NCI-H524 (cell line): ENCODE data around the gene SMYD3.
"Not testable (repeated sequence)": the region's sequence is repeated elsewhere in the genome, so short reads cannot be mapped to it uniquely, and the experiment has no call there.

Experiments used
- DNase-seq, 2 experiments: peaks; one replicate each; lab custom pipeline; 2025; lab: John Stamatoyannopoulos, UW

SMYD3 gene

GRCh38 chr1:246416261-246416660 is 90.8 kb downstream of the SMYD3 start:
- no peak for DNase-seq

GRCh38 chr1:246415028-246415427 is 92.1 kb downstream of the SMYD3 start:
- DNase-seq = no peak

GRCh38 chr1:246413430-246413829 is 93.6 kb downstream of the SMYD3 start:
- no peak for DNase-seq

- peak; percentile 69 to 90 for DNase-seq
Measured at GRCh38 chr1:246404078-246404477, 103.0 kb downstream of the SMYD3 start.

GRCh38 chr1:246398126-246398813 is 108.8 kb downstream of the SMYD3 start:
- no peak for DNase-seq

- DNase-seq = no peak
Measured at GRCh38 chr1:246397046-246397445, 110.0 kb downstream of the SMYD3 start.

- no peak for DNase-seq
Measured at GRCh38 chr1:246396322-246396721, 110.8 kb downstream of the SMYD3 start.

- DNase-seq = no peak
Measured at GRCh38 chr1:246394121-246394520, 113.0 kb downstream of the SMYD3 start.

GRCh38 chr1:246390855-246391254 is 116.2 kb downstream of the SMYD3 start:
- DNase-seq = no peak

- no peak for DNase-seq
Measured at GRCh38 chr1:246384616-246385015, 122.5 kb downstream of the SMYD3 start.

- no peak for DNase-seq
Measured at GRCh38 chr1:246383791-246384190, 123.3 kb downstream of the SMYD3 start.

- DNase-seq = no peak
Measured at GRCh38 chr1:246383239-246383589, 123.9 kb downstream of the SMYD3 start.

GRCh38 chr1:246382589-246383238 is 124.4 kb downstream of the SMYD3 start:
- no peak for DNase-seq

GRCh38 chr1:246381452-246381851 is 125.6 kb downstream of the SMYD3 start:
- DNase-seq = no peak

GRCh38 chr1:246377625-246378153 is 129.4 kb downstream of the SMYD3 start:
- no peak for DNase-seq

GRCh38 chr1:246373828-246374569 is 133.1 kb downstream of the SMYD3 start:
- no peak for DNase-seq

- DNase-seq = no peak
Measured at GRCh38 chr1:246372559-246372958, 134.5 kb downstream of the SMYD3 start.

GRCh38 chr1:246367041-246367440 is 140.0 kb downstream of the SMYD3 start:
- no peak for DNase-seq

GRCh38 chr1:246365708-246366107 is 141.4 kb downstream of the SMYD3 start:
- DNase-seq = no peak

- DNase-seq = no peak
Measured at GRCh38 chr1:246364415-246364941, 142.6 kb downstream of the SMYD3 start.

- not testable (repeated sequence) for DNase-seq
Measured at GRCh38 chr1:246357014-246357598, 150.0 kb downstream of the SMYD3 start.
